HL-60 (cell line): ENCODE measurements around the gene GDAP2.

ENCODE experiments used
- DNase-seq, 2 experiments: peaks; one replicate each; pipeline ENCODE4 v3.0.0-alpha.2; 2010 to 2020; ENCODE audit warnings: low read depth in 1 of 2, low spot score in 1 of 2
- H3K27ac ChIP-seq: fragments of 250-450 bp; sonication (Bioruptor Pico); replicated peaks from 2 replicates; pipeline ENCODE4 v1.5.1; 2020; ENCODE audit warnings: mild to moderate bottlenecking, moderate library complexity
- H3K27me3 ChIP-seq: fragments of 250-450 bp; sonication (Bioruptor Pico); 2 replicates; pipeline ENCODE4 v1.5.1; 2021; ENCODE audit warnings: mild to moderate bottlenecking, moderate library complexity; ENCODE audit not compliant: insufficient read depth, poor library complexity, severe bottlenecking
- H3K4me3 ChIP-seq: replicated peaks from 2 replicates; pipeline ENCODE4 v1.5.1; 2011; ENCODE audit warnings: mild to moderate bottlenecking, control low read depth, low read length; ENCODE audit not compliant: insufficient read depth
- GABPA ChIP-seq: IDR thresholded peaks from 2 replicates; pipeline ENCODE4 v1.6.1; 2012; ENCODE audit warnings: low read depth
- POLR2AphosphoS5 ChIP-seq: IDR thresholded peaks from 2 replicates; pipeline ENCODE4 v1.6.1; 2012; ENCODE audit warnings: low read depth
- SPI1 ChIP-seq: IDR thresholded peaks from 2 replicates; pipeline ENCODE4 v1.6.1; 2012; ENCODE audit warnings: low read depth, mild to moderate bottlenecking, borderline replicate concordance
- TF ChIP-seq, protein P1 (sequence below): IDR thresholded peaks from one replicate; pipeline ENCODE4 v1.5.1; 2011; ENCODE audit warnings: low read length, control low read depth, inconsistent platforms; ENCODE audit not compliant: insufficient read depth
- TF ChIP-seq, protein P2 (sequence below): IDR thresholded peaks from 2 replicates; pipeline ENCODE4 v1.6.1; 2012; ENCODE audit warnings: low read depth; ENCODE audit not compliant: insufficient replicate concordance

Gene GDAP2

DNA sequence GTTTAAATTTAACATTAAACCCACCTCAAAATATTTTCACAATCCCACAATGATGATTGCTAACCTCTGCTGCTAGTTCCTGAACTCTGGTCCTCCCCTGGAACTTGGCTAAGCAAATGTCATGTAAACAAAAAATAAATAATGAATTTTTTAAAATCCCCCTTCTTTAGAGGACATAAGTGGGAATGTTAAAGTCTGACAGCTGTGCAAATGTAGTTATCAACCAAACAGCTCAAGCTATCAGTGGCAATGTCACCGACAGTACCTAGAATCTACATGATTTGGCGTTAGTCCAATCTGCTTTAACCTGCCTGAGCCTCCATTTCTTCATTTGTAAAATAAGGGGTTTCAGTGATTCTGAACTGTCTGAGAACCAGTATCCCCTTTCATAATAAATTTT, 67.7 kb downstream of the GDAP2 start:
- TF ChIP-seq, protein P1, sequence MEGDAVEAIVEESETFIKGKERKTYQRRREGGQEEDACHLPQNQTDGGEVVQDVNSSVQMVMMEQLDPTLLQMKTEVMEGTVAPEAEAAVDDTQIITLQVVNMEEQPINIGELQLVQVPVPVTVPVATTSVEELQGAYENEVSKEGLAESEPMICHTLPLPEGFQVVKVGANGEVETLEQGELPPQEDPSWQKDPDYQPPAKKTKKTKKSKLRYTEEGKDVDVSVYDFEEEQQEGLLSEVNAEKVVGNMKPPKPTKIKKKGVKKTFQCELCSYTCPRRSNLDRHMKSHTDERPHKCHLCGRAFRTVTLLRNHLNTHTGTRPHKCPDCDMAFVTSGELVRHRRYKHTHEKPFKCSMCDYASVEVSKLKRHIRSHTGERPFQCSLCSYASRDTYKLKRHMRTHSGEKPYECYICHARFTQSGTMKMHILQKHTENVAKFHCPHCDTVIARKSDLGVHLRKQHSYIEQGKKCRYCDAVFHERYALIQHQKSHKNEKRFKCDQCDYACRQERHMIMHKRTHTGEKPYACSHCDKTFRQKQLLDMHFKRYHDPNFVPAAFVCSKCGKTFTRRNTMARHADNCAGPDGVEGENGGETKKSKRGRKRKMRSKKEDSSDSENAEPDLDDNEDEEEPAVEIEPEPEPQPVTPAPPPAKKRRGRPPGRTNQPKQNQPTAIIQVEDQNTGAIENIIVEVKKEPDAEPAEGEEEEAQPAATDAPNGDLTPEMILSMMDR = no peak
- TF ChIP-seq, protein P2, sequence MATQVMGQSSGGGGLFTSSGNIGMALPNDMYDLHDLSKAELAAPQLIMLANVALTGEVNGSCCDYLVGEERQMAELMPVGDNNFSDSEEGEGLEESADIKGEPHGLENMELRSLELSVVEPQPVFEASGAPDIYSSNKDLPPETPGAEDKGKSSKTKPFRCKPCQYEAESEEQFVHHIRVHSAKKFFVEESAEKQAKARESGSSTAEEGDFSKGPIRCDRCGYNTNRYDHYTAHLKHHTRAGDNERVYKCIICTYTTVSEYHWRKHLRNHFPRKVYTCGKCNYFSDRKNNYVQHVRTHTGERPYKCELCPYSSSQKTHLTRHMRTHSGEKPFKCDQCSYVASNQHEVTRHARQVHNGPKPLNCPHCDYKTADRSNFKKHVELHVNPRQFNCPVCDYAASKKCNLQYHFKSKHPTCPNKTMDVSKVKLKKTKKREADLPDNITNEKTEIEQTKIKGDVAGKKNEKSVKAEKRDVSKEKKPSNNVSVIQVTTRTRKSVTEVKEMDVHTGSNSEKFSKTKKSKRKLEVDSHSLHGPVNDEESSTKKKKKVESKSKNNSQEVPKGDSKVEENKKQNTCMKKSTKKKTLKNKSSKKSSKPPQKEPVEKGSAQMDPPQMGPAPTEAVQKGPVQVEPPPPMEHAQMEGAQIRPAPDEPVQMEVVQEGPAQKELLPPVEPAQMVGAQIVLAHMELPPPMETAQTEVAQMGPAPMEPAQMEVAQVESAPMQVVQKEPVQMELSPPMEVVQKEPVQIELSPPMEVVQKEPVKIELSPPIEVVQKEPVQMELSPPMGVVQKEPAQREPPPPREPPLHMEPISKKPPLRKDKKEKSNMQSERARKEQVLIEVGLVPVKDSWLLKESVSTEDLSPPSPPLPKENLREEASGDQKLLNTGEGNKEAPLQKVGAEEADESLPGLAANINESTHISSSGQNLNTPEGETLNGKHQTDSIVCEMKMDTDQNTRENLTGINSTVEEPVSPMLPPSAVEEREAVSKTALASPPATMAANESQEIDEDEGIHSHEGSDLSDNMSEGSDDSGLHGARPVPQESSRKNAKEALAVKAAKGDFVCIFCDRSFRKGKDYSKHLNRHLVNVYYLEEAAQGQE = no peak
- TF ChIP-seq GABPA = no peak
- no peak for TF ChIP-seq POLR2AphosphoS5
- TF ChIP-seq SPI1 = no peak

DNA sequence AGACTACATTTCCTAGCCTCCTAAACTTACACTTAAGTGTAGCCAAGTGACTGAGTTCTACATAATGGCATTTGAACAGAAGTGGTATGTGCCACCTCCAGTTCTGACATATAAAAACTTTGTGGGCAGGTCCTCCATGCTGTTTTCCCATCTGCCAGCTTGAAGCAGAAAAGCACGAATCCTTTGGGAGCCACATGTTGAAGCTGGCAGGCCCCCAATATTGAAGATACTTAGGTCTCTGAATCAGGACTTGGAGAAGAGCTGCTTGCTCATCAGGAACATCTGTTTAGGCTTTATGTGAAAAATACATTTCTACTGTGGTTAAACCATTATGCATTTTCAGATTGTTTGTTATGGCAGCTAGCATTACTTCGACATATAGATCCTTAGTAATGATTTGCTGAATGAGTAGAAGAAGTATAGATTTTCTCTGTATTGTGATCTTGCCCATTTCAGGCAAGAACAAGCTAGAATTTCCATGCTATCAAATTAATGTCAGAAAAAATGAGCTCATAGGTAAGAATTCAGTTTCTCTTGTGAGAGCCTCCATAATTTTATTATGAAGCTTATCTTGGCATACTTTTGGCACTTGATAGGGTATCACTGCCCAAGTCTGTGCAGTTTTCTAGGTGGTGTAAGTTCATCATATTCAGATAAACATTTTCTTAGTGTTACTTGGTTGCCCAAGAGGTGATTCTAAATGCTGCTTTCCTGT, 68.4 kb downstream of the GDAP2 start:
- TF ChIP-seq, protein P1 = no peak
- TF ChIP-seq POLR2AphosphoS5 (no peak), SPI1 (no peak), GABPA (no peak)
- TF ChIP-seq, protein P2 = no peak
- no peak for DNase-seq
- Histone ChIP-seq H3K27ac (no peak overlapping the region), H3K27me3 (no peaks in the 10 kb centered on the region), H3K4me3 (no peak overlapping the region)

More for the DNA sequence above, 67.7 kb downstream of the GDAP2 start:
- DNase-seq = no peak
- Histone ChIP-seq H3K27me3 (no peaks in the 10 kb centered on the region), H3K27ac (no peak overlapping the region), H3K4me3 (no peak overlapping the region)

DNA sequence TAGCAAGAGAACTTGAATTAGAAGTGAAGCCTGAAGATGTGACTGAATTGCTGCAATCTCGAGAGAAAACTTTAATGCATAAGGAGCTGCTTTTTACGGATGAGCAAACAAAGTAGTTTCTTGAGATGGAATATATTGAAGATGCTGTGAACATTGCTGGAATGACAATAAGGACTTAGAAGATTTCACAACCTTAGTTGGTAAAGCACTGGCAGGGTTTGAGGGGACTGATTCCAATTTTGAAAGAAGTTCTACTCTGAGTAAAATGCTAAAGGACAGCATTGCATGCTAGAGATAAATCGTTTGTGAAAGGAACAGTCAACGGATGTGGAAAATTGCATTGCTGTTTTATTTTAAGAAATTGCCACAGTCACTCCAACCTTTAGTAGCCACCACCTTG, 69.5 kb downstream of the GDAP2 start:
- no peak for DNase-seq

More for the DNA sequence above, 69.5 kb downstream of the GDAP2 start:
- Histone ChIP-seq H3K27ac (no peak overlapping the region), H3K27me3 (no peaks in the 10 kb centered on the region), H3K4me3 (no peak overlapping the region)
- TF ChIP-seq, protein P1 = no peak
